ENCODE results near the gene C19orf25.

Gene C19orf25

DNA sequence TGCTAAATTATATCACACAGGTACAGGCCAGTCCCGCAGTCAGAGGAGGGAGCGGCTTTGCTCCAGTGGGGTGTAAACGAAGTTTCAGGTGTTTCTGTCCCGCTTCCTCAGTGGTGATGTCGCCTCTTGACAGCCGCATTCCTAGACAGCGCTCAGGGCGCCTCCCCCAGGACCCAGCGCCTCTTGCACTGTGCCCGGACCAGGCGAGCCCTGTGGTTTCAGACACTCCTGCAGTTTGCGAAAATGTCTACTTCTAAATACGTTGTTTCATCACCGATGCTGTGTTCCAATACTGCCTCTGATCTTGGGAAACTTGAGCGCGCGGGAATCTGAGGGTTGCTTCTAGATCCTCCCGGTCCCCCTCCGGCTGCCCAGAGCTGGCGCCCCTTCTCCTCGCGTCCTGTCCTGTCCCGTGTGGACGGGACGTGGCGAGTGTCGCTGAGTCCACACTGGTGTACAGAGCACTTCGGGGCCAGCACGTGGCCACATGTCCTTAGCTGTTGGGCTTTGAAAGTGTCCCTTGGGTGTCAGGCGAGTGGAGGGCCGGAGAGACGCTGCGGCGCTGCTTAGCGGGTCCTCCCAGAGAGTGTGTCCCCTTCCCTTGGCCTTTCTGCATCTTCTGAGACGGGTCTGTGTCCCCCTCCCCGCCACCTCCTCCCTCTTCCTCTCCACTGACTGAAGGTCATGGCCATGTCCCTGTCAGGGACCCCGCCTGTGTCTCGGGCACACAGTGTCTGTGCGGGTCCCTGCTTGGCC lies 55.4 kb downstream of the C19orf25 start:
- TF ChIP-seq POLR2A (IDR thresholded peaks at IDR 0.05; ENCODE audit: extremely low read depth, insufficient read length) (no peak), MYC (IDR thresholded peaks at IDR 0.05; ENCODE audit: low read depth, low read length) (no peak)
- TF ChIP-seq, protein P1, sequence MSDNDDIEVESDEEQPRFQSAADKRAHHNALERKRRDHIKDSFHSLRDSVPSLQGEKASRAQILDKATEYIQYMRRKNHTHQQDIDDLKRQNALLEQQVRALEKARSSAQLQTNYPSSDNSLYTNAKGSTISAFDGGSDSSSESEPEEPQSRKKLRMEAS (IDR thresholded peaks at IDR 0.05; ENCODE audit: low read depth, low read length) = no peak
- TF ChIP-seq, protein P2, sequence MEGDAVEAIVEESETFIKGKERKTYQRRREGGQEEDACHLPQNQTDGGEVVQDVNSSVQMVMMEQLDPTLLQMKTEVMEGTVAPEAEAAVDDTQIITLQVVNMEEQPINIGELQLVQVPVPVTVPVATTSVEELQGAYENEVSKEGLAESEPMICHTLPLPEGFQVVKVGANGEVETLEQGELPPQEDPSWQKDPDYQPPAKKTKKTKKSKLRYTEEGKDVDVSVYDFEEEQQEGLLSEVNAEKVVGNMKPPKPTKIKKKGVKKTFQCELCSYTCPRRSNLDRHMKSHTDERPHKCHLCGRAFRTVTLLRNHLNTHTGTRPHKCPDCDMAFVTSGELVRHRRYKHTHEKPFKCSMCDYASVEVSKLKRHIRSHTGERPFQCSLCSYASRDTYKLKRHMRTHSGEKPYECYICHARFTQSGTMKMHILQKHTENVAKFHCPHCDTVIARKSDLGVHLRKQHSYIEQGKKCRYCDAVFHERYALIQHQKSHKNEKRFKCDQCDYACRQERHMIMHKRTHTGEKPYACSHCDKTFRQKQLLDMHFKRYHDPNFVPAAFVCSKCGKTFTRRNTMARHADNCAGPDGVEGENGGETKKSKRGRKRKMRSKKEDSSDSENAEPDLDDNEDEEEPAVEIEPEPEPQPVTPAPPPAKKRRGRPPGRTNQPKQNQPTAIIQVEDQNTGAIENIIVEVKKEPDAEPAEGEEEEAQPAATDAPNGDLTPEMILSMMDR (IDR thresholded peaks at IDR 0.05; ENCODE audit: low read depth, low read length) = no peak
- no peak for DNase-seq (ENCODE audit: low read depth)
- H3K4me3 ChIP-seq (ENCODE audit: low read depth, low read length) = no peak overlapping the region

All from NB4 (cell line).